MCF 10A (cell line): ENCODE data around the gene NAA25. TPM values are rescaled to one million over a fixed set of nuclear protein-coding genes. Genes with fewer than 3 reads are reported as not detected.

Experiments
- BruUV-seq: library from RNA; stranded (reverse); fragments of 400-500 nt; replicated peaks from 2 replicates; lab custom pipeline; 2021; lab: Mats Ljungman, UMichigan
- CTCF ChIA-PET: fragments of 300-600 bp; sonication (Branson Sonifier 250); formaldehyde crosslinking; extraction: SDS; loops from one replicate; lab custom pipeline; 2021; ENCODE audit warnings: antibody characterized with exemption, inconsistent platforms; lab: Yijun Ruan, JAX
- POLR2A ChIA-PET: fragments of 300-600, 350-650 bp; sonication (Branson Sonifier 250); formaldehyde crosslinking; extraction: SDS; loops from one replicate; lab custom pipeline; 2020; ENCODE audit warnings: antibody characterized with exemption, inconsistent platforms; lab: Yijun Ruan, JAX
- DNase-seq: peaks from one replicate; pipeline ENCODE4 v3.0.0-alpha.2; 2018; ENCODE audit not compliant: unreplicated experiment
- H3K27ac Mint-ChIP-seq: one replicate; pipeline ENCODE4 v1.8.0; 2022; ENCODE audit warnings: mild to moderate bottlenecking, low read depth, mixed read lengths; ENCODE audit not compliant: unreplicated experiment
- H3K27me3 Mint-ChIP-seq: one replicate; pipeline ENCODE4 v1.8.0; 2022; ENCODE audit warnings: mixed read lengths; ENCODE audit not compliant: insufficient read depth, unreplicated experiment
- H3K36me3 Mint-ChIP-seq: one replicate; pipeline ENCODE4 v1.8.0; 2022; ENCODE audit warnings: mild to moderate bottlenecking, moderate library complexity, mixed read lengths; ENCODE audit not compliant: insufficient read depth, unreplicated experiment
- H3K4me1 Mint-ChIP-seq: one replicate; pipeline ENCODE4 v1.8.0; 2022; ENCODE audit warnings: mixed read lengths; ENCODE audit not compliant: insufficient read depth, unreplicated experiment
- H3K4me3 Mint-ChIP-seq: one replicate; pipeline ENCODE4 v1.8.0; 2022; ENCODE audit warnings: mild to moderate bottlenecking, moderate library complexity, mixed read lengths; ENCODE audit not compliant: unreplicated experiment
- H3K9me3 Mint-ChIP-seq: one replicate; pipeline ENCODE4 v1.8.0; 2022; ENCODE audit warnings: mixed read lengths; ENCODE audit not compliant: unreplicated experiment
- CTCF ChIP-seq: fragments of 200-600 bp; IDR thresholded peaks from one replicate; pipeline ENCODE4 v1.8.0; 2022; ENCODE audit warnings: antibody characterized with exemption, mild to moderate bottlenecking; ENCODE audit not compliant: unreplicated experiment
- intact Hi-C: fragments of 100-400 bp; cut with micrococcal nuclease; formaldehyde crosslinking; loops from 2 replicates; pipeline ENCODE4 v1.14.1; 2022
- microRNA-seq: library from miRNA; unstranded; fragments of <30 nt; microRNA quantifications from one replicate; pipeline ENCODE4 v1.2.0, GENCODE V29; 2022
- total RNA-seq: library from RNA; stranded (reverse); gene quantifications from 2 replicates; pipeline ENCODE4 v1.2.3, GENCODE V29; 2022

Gene NAA25
- total RNA-seq, 1 experiment from 2014 or later = 39.2 TPM

GRCh38 chr12:111981987-111982386 is 126.6 kb downstream of the NAA25 start:
- peaks cover 7% of the 10 kb centered on the region for H3K4me1 Mint-ChIP-seq
- ChIA-PET CTCF (no interaction called here), POLR2A (no interaction called here)
- H3K4me3 Mint-ChIP-seq = no peak overlapping the region
- no peaks in the 10 kb centered on the region for H3K27me3 Mint-ChIP-seq
- intact Hi-C loops = no loop called here
- no peak for DNase-seq
- BruUV-seq = no TSS peak
- no peaks in the 10 kb centered on the region for H3K9me3 Mint-ChIP-seq
- no peak for TF ChIP-seq CTCF
- H3K27ac Mint-ChIP-seq = no peak overlapping the region
- H3K36me3 Mint-ChIP-seq = no peaks in the 10 kb centered on the region

- DNase-seq = no peak
- no peaks in the 10 kb centered on the region for H3K27me3 Mint-ChIP-seq
- POLR2A ChIA-PET = interaction anchor here (0.6 kb wide), 1 partner anchor 32 kb away, joined by 3 read pairs; no protein-coding TSS in a partner anchor
- no peak for TF ChIP-seq CTCF
- no peaks in the 10 kb centered on the region for H3K36me3 Mint-ChIP-seq
- intact Hi-C loops = no loop called here
- no peak overlapping the region for H3K4me3 Mint-ChIP-seq
- CTCF ChIA-PET = interaction anchor here (0.7 kb wide), 1 partner anchor 604 kb away, joined by 3 read pairs; no protein-coding TSS in a partner anchor
- no peaks in the 10 kb centered on the region for H3K9me3 Mint-ChIP-seq
- H3K4me1 Mint-ChIP-seq = peaks cover 7% of the 10 kb centered on the region
- H3K27ac Mint-ChIP-seq = no peak overlapping the region
- no TSS peak for BruUV-seq
Measured at GRCh38 chr12:111980598-111980997, 128.0 kb downstream of the NAA25 start.

- no peak for DNase-seq
- Mint-ChIP-seq H3K4me3 (no peak overlapping the region), H3K36me3 (no peaks in the 10 kb centered on the region), H3K27ac (no peak overlapping the region), H3K9me3 (no peaks in the 10 kb centered on the region), H3K4me1 (peaks cover 12% of the 10 kb centered on the region), H3K27me3 (no peaks in the 10 kb centered on the region)
- no TSS peak for BruUV-seq
- intact Hi-C loops = no loop called here
- POLR2A ChIA-PET = no interaction called here
- TF ChIP-seq CTCF = no peak
- CTCF ChIA-PET = interaction anchor here (0.5 kb wide), 1 partner anchor 9 kb away, joined by 3 read pairs; no protein-coding TSS in a partner anchor
Measured at GRCh38 chr12:111978545-111978944, 130.0 kb downstream of the NAA25 start.

GRCh38 chr12:111976860-111977259 is 131.7 kb downstream of the NAA25 start:
- ChIA-PET POLR2A (interaction anchor here (0.6 to 2.3 kb wide), 4 partner anchors 9 to 70 kb away, joined by 3 to 10 read pairs (median 4); partner anchors contain the start of genes ERP29 and TMEM116), CTCF (interaction anchor here (1.0 kb wide), 1 partner anchor 37 kb away, joined by 4 read pairs; the partner anchor contains the start of gene ERP29)
- Mint-ChIP-seq H3K27me3 (no peaks in the 10 kb centered on the region), H3K27ac (no peak overlapping the region), H3K36me3 (no peaks in the 10 kb centered on the region), H3K9me3 (no peaks in the 10 kb centered on the region), H3K4me3 (no peak overlapping the region), H3K4me1 (peaks cover 10% of the 10 kb centered on the region)
- intact Hi-C loops = no loop called here
- TF ChIP-seq CTCF = no peak
- no TSS peak for BruUV-seq
- no peak for DNase-seq

Small RNAs within 50 kb of the gene (microRNA-seq; reads per million reads assigned to microRNA genes)
- not detected for gene MIR3657

Other genes with a start within 250 kb of the NAA25 start
- 13.9 and 15.2 TPM in 2 replicates for gene TMEM116, start 95.6 kb downstream of the NAA25 start, total RNA-seq
- 124 and 126 TPM in 2 replicates for gene ERP29, start 95.4 kb downstream of the NAA25 start, total RNA-seq
- gene TRAFD1, start 16.8 kb upstream of the NAA25 start, total RNA-seq = 23.4 and 29.7 TPM in 2 replicates